ENCODE measurements around the gene CELA3A.

The CELA3A gene

GRCh38 chr1:22052115-22053016, 50.9 kb downstream of the CELA3A start, which contains the start of gene CDC42:
CDC42 (plus strand) TSS chr1:22052709; CDS start chr1:22078479, 25,770 bp downstream.
- peak; percentile 98 for DNase-seq

- DNase-seq = peak; percentile 53
Observed at GRCh38 chr1:22053017-22053860, 51.8 kb downstream of the CELA3A start.

- DNase-seq = peak; percentile 20
Observed at GRCh38 chr1:22053861-22054770, 52.7 kb downstream of the CELA3A start.

GRCh38 chr1:22055463-22055862, 54.0 kb downstream of the CELA3A start:
- no peak for DNase-seq

GRCh38 chr1:22056043-22056442, 54.6 kb downstream of the CELA3A start:
- no peak for DNase-seq

- no peak for DNase-seq
Observed at GRCh38 chr1:22056936-22057335, 55.5 kb downstream of the CELA3A start.

- DNase-seq = no peak
Observed at GRCh38 chr1:22057861-22058260, 56.4 kb downstream of the CELA3A start.

All from activated CD4-positive, alpha-beta T cell treated with anti-CD3 and anti-CD28 coated beads for 48 hours (primary cell).